RCC 7860 (cell line): ENCODE measurements around the gene PCNX2.
A peak's percentile ranks its signal among the peaks of the same experiment; 100 is the strongest.

Experiments used
- DNase-seq: peaks from one replicate; pipeline ENCODE4 v3.0.0-alpha.2; 2015; ENCODE audit warnings: low spot score
- FAIRE-seq: peaks from 2 replicates; lab custom pipeline; 2012; peaks lifted over from hg19 to GRCh38; lab: Jason Lieb, UNC

PCNX2 gene

GRCh38 chr1:232968965-232969364, 326.6 kb downstream of the PCNX2 start:
- FAIRE-seq (peak; percentile 35), DNase-seq (peak; percentile 28)

- DNase-seq (no peak), FAIRE-seq (no peak)
Measured at GRCh38 chr1:232968391-232968790, 327.1 kb downstream of the PCNX2 start.

- no peak for FAIRE-seq
- no peak for DNase-seq
Measured at GRCh38 chr1:232966663-232967062, 328.9 kb downstream of the PCNX2 start.

- no peak for DNase-seq
- no peak for FAIRE-seq
Measured at GRCh38 chr1:232965912-232966217, 329.7 kb downstream of the PCNX2 start.

- FAIRE-seq (no peak), DNase-seq (no peak)
Measured at GRCh38 chr1:232965124-232965911, 330.2 kb downstream of the PCNX2 start.

GRCh38 chr1:232964601-232965000, 330.9 kb downstream of the PCNX2 start:
- DNase-seq (no peak), FAIRE-seq (no peak)

GRCh38 chr1:232962761-232963745, 332.5 kb downstream of the PCNX2 start:
- FAIRE-seq, result no peak
- no peak for DNase-seq

- no peak for DNase-seq
- no peak for FAIRE-seq
Measured at GRCh38 chr1:232958067-232958466, 337.5 kb downstream of the PCNX2 start.

- no peak for FAIRE-seq
- no peak for DNase-seq
Measured at GRCh38 chr1:232956081-232956480, 339.4 kb downstream of the PCNX2 start.

GRCh38 chr1:232954594-232955365, 340.7 kb downstream of the PCNX2 start:
- no peak for FAIRE-seq
- no peak for DNase-seq

- FAIRE-seq (peak; percentile 59), DNase-seq (peak; percentile 43)
Measured at GRCh38 chr1:232952514-232953499, 342.7 kb downstream of the PCNX2 start.

GRCh38 chr1:232951605-232952004, 343.9 kb downstream of the PCNX2 start:
- DNase-seq (no peak), FAIRE-seq (no peak)

- FAIRE-seq (no peak), DNase-seq (peak; percentile 30)
Measured at GRCh38 chr1:232951180-232951579, 344.3 kb downstream of the PCNX2 start.

- FAIRE-seq (peak; percentile 60), DNase-seq (peak; percentile 89)
Measured at GRCh38 chr1:232950197-232951176, 345.0 kb downstream of the PCNX2 start, which contains the start of gene NTPCR. TSS of gene NTPCR (plus strand) at chr1:232950611. CDS start at chr1:232950711, 100 bp downstream.

GRCh38 chr1:232949636-232950196, 345.8 kb downstream of the PCNX2 start:
- FAIRE-seq (no peak), DNase-seq (no peak)

- DNase-seq (no peak), FAIRE-seq (no peak)
Measured at GRCh38 chr1:232944347-232944746, 351.2 kb downstream of the PCNX2 start.

- FAIRE-seq (no peak), DNase-seq (no peak)
Measured at GRCh38 chr1:232943679-232944252, 351.8 kb downstream of the PCNX2 start.
